Tibial nerve (tissue), 4 donors: ENCODE data around the gene JUNB. TPM values are rescaled to one million over a fixed set of nuclear protein-coding genes. Genes with fewer than 3 reads are reported as not detected.
"Not testable (repeated sequence)": the region's sequence is repeated elsewhere in the genome, so short reads cannot be mapped to it uniquely, and the experiment has no call there.

Experiments
- DNase-seq, 2 donors: peaks; one replicate each; pipeline ENCODE4 v3.0.0-alpha.2; 2019; ENCODE audit warnings: low spot score in 2 of 2
- H3K27ac ChIP-seq, 4 donors: fragments of 200-600 bp; sonication (generic) in 3 of 4; one replicate each; pipeline ENCODE4 v1.5.1; 2017 to 2019; ENCODE audit warnings: mild to moderate bottlenecking in 1 of 4
- H3K27me3 ChIP-seq, 2 donors: fragments of 200-600 bp; sonication (generic) in 1 of 2; one replicate each; pipeline versions ENCODE4 v1.5.1 to v1.6.0; 2017 to 2019
- H3K36me3 ChIP-seq, 3 donors: fragments of 200-600 bp; sonication (generic); one replicate each; pipeline ENCODE4 v1.5.1; 2018 to 2019
- H3K4me1 ChIP-seq, 4 donors: fragments of 200-600 bp; sonication (generic) in 3 of 4; one replicate each; pipeline ENCODE4 v1.5.1; 2017 to 2019
- H3K4me3 ChIP-seq, 4 donors: fragments of 200-600 bp; sonication (generic) in 3 of 4; one replicate each; pipeline ENCODE4 v1.5.1; 2017 to 2019; ENCODE audit warnings: mild to moderate bottlenecking in 1 of 4, moderate library complexity in 1 of 4
- H3K9me3 ChIP-seq, 4 donors: fragments of 200-600 bp; sonication (generic) in 3 of 4; one replicate each; pipeline ENCODE4 v1.5.1; 2017 to 2019
- CTCF ChIP-seq, 5 experiments: fragments of 200-600 bp in 3 of 5; fragments of 450-650 bp in 2 of 5; sonication (generic) in 3 of 5; IDR thresholded peaks; one replicate each; pipeline ENCODE4 v1.5.1; 2016 to 2019; ENCODE audit warnings: antibody characterized with exemption in 5 of 5, mild to moderate bottlenecking in 3 of 5, moderate library complexity in 2 of 5
- EP300 ChIP-seq, 2 donors: sonication (generic); formaldehyde crosslinking; IDR thresholded peaks; one replicate each; pipeline ENCODE4 v1.6.1; 2017; ENCODE audit warnings: antibody characterized with exemption in 2 of 2, mild to moderate bottlenecking in 1 of 2
- POLR2A ChIP-seq, 2 donors: fragments of 450-650 bp; IDR thresholded peaks; one replicate each; pipeline ENCODE4 v1.6.1; 2017; ENCODE audit warnings: antibody characterized with exemption in 2 of 2, mild to moderate bottlenecking in 2 of 2, moderate library complexity in 2 of 2
- WGBS, 2 donors: methylation state at CpG; one replicate each; pipeline ENCODE4 v1.1.5; 2018; 5-methylcytosine and 5-hydroxymethylcytosine counted together
- total RNA-seq, 4 donors: library from RNA; depleted of rRNA; stranded (reverse); fragments of >200 nt; gene quantifications; one replicate each; pipeline ENCODE4 v1.1.0, GENCODE V29; 2016

Gene JUNB
- total RNA-seq, 4 donors from 2014 or later = 421 to 676 (median 613) TPM

GRCh38 chr19:12796146-12797071 lies 5.1 kb downstream of the JUNB start:
- TF ChIP-seq EP300 (IDR thresholded peaks at IDR 0.05) = peak in 1 of 2 donors; percentile 68
- no peak for TF ChIP-seq POLR2A (IDR thresholded peaks at IDR 0.05)
- TF ChIP-seq CTCF (IDR thresholded peaks at IDR 0.05) = peak; percentile 89 to 98 (median 94)
- Histone ChIP-seq H3K4me1 (peaks cover 0 to 42% (median 22%) of the 10 kb centered on the region in 4 donors), H3K4me3 (peak overlapping the region in 1 of 4 donors; percentile 11), H3K9me3 (no peaks in the 10 kb centered on the region), H3K36me3 (peaks cover 0 to 31% (median 0%) of the 10 kb centered on the region in 3 donors), H3K27ac (peak overlapping the region in 3 of 4 donors; percentile 61 to 99 (median 69)), H3K27me3 (no peaks in the 10 kb centered on the region)
- 4 to 5% methylated on average over 17 to 18 of the region's 18 CpGs for WGBS, 2 donors
- peak in 1 of 2 donors; percentile 76 for DNase-seq

GRCh38 chr19:12797141-12797587 lies 5.9 kb downstream of the JUNB start:
- Histone ChIP-seq H3K4me3 (no peak overlapping the region), H3K36me3 (peaks cover 0 to 31% (median 0%) of the 10 kb centered on the region in 3 donors), H3K27me3 (no peaks in the 10 kb centered on the region), H3K27ac (no peak overlapping the region), H3K4me1 (peaks cover 0 to 47% (median 24%) of the 10 kb centered on the region in 4 donors), H3K9me3 (no peaks in the 10 kb centered on the region)
- no peak for DNase-seq
- TF ChIP-seq CTCF (IDR thresholded peaks at IDR 0.05) = no peak
- no peak for TF ChIP-seq EP300 (IDR thresholded peaks at IDR 0.05)
- TF ChIP-seq POLR2A (IDR thresholded peaks at IDR 0.05) = no peak
- WGBS, 2 donors = 89 to 90% methylated on average over 6 of the region's 6 CpGs

GRCh38 chr19:12797607-12798006 lies 6.3 kb downstream of the JUNB start:
- not testable (repeated sequence) for H3K27ac ChIP-seq, H3K27me3 ChIP-seq, H3K9me3 ChIP-seq, H3K4me3 ChIP-seq, DNase-seq
- Histone ChIP-seq H3K36me3 (peaks cover 0 to 31% (median 0%) of the 10 kb centered on the region in 3 donors), H3K4me1 (peaks cover 0 to 51% (median 26%) of the 10 kb centered on the region in 4 donors)
- WGBS, 2 donors = 93 to 95% methylated on average over 7 of the region's 7 CpGs

GRCh38 chr19:12799742-12800465 lies 8.6 kb downstream of the JUNB start:
- H3K4me1 ChIP-seq = peaks cover 0 to 39% (median 16%) of the 10 kb centered on the region in 4 donors
- TF ChIP-seq CTCF (IDR thresholded peaks at IDR 0.05) (no peak), POLR2A (IDR thresholded peaks at IDR 0.05) (no peak), EP300 (IDR thresholded peaks at IDR 0.05) (no peak)
- no peak for DNase-seq
- H3K27ac ChIP-seq = peak overlapping the region in 2 of 4 donors; percentile 81 to 88
- H3K9me3 ChIP-seq = no peaks in the 10 kb centered on the region
- H3K27me3 ChIP-seq = no peaks in the 10 kb centered on the region
- WGBS, 2 donors = 87 to 89% methylated on average over 15 to 18 of the region's 18 CpGs
- H3K36me3 ChIP-seq = peaks cover 0 to 31% (median 0%) of the 10 kb centered on the region in 3 donors
- no peak overlapping the region for H3K4me3 ChIP-seq

GRCh38 chr19:12800466-12800770 lies 9.1 kb downstream of the JUNB start:
- DNase-seq = no peak
- H3K4me1 ChIP-seq = peaks cover 0 to 36% (median 16%) of the 10 kb centered on the region in 4 donors
- H3K36me3 ChIP-seq = peaks cover 0 to 31% (median 0%) of the 10 kb centered on the region in 3 donors
- TF ChIP-seq EP300 (IDR thresholded peaks at IDR 0.05) (no peak), CTCF (IDR thresholded peaks at IDR 0.05) (no peak), POLR2A (IDR thresholded peaks at IDR 0.05) (no peak)
- peak overlapping the region in 2 of 4 donors; percentile 81 to 88 for H3K27ac ChIP-seq
- H3K27me3 ChIP-seq = no peaks in the 10 kb centered on the region
- peak overlapping the region in 1 of 4 donors; percentile 77 for H3K4me3 ChIP-seq
- H3K9me3 ChIP-seq = no peaks in the 10 kb centered on the region
- 71 to 75% methylated on average over 1 of the region's 1 CpG for WGBS, 2 donors
